Astrocyte (in vitro differentiated cells and primary cell): ENCODE measurements around the gene PRKCB. TPM values are rescaled to one million over a fixed set of nuclear protein-coding genes. Genes with fewer than 3 reads are reported as not detected.

ENCODE experiments used
- DNase-seq: peaks from one replicate; pipeline ENCODE4 v3.0.0-alpha.2; 2010; ENCODE audit warnings: low read depth
- FAIRE-seq: peaks from 2 replicates; lab custom pipeline; 2011; peaks lifted over from hg19 to GRCh38; lab: Jason Lieb, UNC
- H2AFZ ChIP-seq: 2 replicates; pipeline ENCODE4 v1.6.0; 2012; ENCODE audit warnings: low read depth, low read length, inconsistent platforms
- H3K27ac ChIP-seq: 2 replicates; pipeline ENCODE4 v1.5.1; 2011; ENCODE audit warnings: low read depth, low read length, inconsistent platforms
- H3K27me3 ChIP-seq: 2 replicates; pipeline ENCODE4 v1.6.0; 2011; ENCODE audit warnings: low read length, inconsistent platforms; ENCODE audit not compliant: insufficient read depth
- H3K36me3 ChIP-seq: 2 replicates; pipeline ENCODE4 v1.5.1; 2011; ENCODE audit warnings: low read length, inconsistent platforms; ENCODE audit not compliant: insufficient read depth
- H3K4me1 ChIP-seq: 2 replicates; pipeline ENCODE4 v1.5.1; 2011; ENCODE audit warnings: low read length, inconsistent platforms; ENCODE audit not compliant: insufficient read depth
- H3K4me2 ChIP-seq: 2 replicates; pipeline ENCODE4 v1.6.0; 2012; ENCODE audit warnings: low read length, inconsistent platforms
- H3K4me3 ChIP-seq: 2 replicates; pipeline ENCODE4 v1.5.1; 2011; ENCODE audit warnings: low read depth, mild to moderate bottlenecking, low read length, inconsistent platforms; ENCODE audit not compliant: insufficient read depth
- H3K79me2 ChIP-seq: 2 replicates; pipeline ENCODE4 v1.6.0; 2012; ENCODE audit warnings: mild to moderate bottlenecking, low read length, inconsistent platforms; ENCODE audit not compliant: insufficient read depth
- H3K9ac ChIP-seq: 2 replicates; pipeline ENCODE4 v1.6.0; 2012; ENCODE audit warnings: mild to moderate bottlenecking, low read length, inconsistent platforms
- H3K9me3 ChIP-seq: 2 replicates; pipeline ENCODE4 v1.5.1; 2012; ENCODE audit warnings: low read depth, mild to moderate bottlenecking, low read length, inconsistent platforms; ENCODE audit not compliant: insufficient read depth
- H4K20me1 ChIP-seq: 2 replicates; pipeline ENCODE4 v1.6.0; 2012; ENCODE audit warnings: low read length, inconsistent platforms; ENCODE audit not compliant: insufficient read depth
- H3K27ac Mint-ChIP-seq: one replicate; pipeline ENCODE4 v1.8.0; 2021; ENCODE audit warnings: mild to moderate bottlenecking, mixed read lengths; ENCODE audit not compliant: unreplicated experiment
- H3K27me3 Mint-ChIP-seq: one replicate; pipeline ENCODE4 v1.8.0; 2021; ENCODE audit warnings: low read depth, mixed read lengths; ENCODE audit not compliant: unreplicated experiment
- H3K36me3 Mint-ChIP-seq: one replicate; pipeline ENCODE4 v1.8.0; 2021; ENCODE audit warnings: low read depth, mixed read lengths; ENCODE audit not compliant: unreplicated experiment
- H3K4me1 Mint-ChIP-seq: one replicate; pipeline ENCODE4 v1.8.0; 2021; ENCODE audit warnings: low read depth, mixed read lengths; ENCODE audit not compliant: unreplicated experiment
- H3K4me3 Mint-ChIP-seq: one replicate; pipeline ENCODE4 v1.8.0; 2021; ENCODE audit warnings: mild to moderate bottlenecking, moderate library complexity, mixed read lengths; ENCODE audit not compliant: unreplicated experiment
- H3K9me3 Mint-ChIP-seq: one replicate; pipeline ENCODE4 v1.8.0; 2021; ENCODE audit warnings: mild to moderate bottlenecking, mixed read lengths; ENCODE audit not compliant: unreplicated experiment
- CTCF ChIP-seq: IDR thresholded peaks from 2 replicates; pipeline ENCODE4 v1.5.1; 2011; ENCODE audit warnings: low read depth, mild to moderate bottlenecking, inconsistent platforms, low read length, moderate library complexity; ENCODE audit not compliant: insufficient read depth
- EZH2 ChIP-seq: IDR thresholded peaks from 2 replicates; pipeline ENCODE4 v1.6.1; 2012; ENCODE audit warnings: mild to moderate bottlenecking, low read length, inconsistent platforms; ENCODE audit not compliant: insufficient read depth
- total RNA-seq: library from RNA; stranded (reverse); gene quantifications from 2 replicates; pipeline ENCODE4 v1.2.1, GENCODE V29; 2021

Gene PRKCB
- total RNA-seq, 1 donor from 2014 or later: 2.5 TPM

DNA sequence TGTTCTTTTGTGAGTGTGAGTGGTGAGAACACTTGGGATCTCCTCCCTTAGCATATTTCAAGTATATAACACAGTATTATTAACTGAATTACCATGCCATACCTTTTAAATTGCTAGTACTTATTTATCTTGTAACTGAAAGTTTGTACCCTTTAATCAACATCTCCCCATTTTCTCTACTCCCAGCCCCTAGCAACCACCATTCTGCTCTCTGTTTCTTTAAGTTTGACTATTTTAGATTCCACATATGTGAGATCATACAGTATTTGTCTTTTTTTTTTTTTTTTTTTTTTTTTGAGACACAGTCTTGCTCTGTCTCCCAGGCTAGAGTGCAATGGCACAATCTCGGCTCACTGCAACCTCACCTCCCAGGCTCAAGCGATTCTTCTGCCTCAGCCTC lies 302.8 kb downstream of the PRKCB start:
- no peak overlapping the region for H3K4me2 ChIP-seq
- Mint-ChIP-seq H3K27me3 (no peaks in the 10 kb centered on the region), H3K9me3 (peaks cover 4% of the 10 kb centered on the region), H3K4me1 (peaks cover 26% of the 10 kb centered on the region), H3K4me3 (no peak overlapping the region), H3K36me3 (no peaks in the 10 kb centered on the region), H3K27ac (peak overlapping the region; percentile 91)
- FAIRE-seq: no peak
- no peaks in the 10 kb centered on the region for H3K27me3 ChIP-seq
- H3K4me1 ChIP-seq: no peaks in the 10 kb centered on the region
- H3K36me3 ChIP-seq: no peaks in the 10 kb centered on the region
- no peak overlapping the region for H2AFZ ChIP-seq
- no peaks in the 10 kb centered on the region for H3K9me3 ChIP-seq
- no peaks in the 10 kb centered on the region for H3K79me2 ChIP-seq
- H3K4me3 ChIP-seq: no peak overlapping the region
- H3K27ac ChIP-seq: no peak overlapping the region
- no peak for TF ChIP-seq EZH2
- no peak overlapping the region for H3K9ac ChIP-seq
- H4K20me1 ChIP-seq: no peaks in the 10 kb centered on the region
- no peak for DNase-seq

DNA sequence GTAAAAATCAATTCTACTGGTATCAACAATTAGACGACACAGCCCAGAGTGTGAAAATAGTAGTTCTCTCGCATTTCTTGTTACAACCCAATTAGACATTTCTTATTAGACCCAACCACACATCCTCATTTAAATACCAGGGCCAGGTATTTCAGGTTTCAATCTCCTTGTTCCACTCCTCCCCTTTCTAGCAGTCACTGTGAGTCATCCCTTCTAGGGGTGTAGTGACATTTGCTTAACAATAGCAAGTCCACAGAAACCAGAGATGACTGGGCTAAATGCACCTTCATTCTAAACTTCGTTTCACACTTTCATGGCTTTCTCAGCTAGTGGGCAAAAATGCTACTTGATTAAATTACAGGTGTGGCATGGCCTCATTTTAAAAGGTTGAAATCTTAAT lies 303.5 kb downstream of the PRKCB start:
- Histone ChIP-seq H3K27ac (no peak overlapping the region), H3K79me2 (no peaks in the 10 kb centered on the region), H3K4me3 (no peak overlapping the region), H2AFZ (no peak overlapping the region), H3K4me1 (no peaks in the 10 kb centered on the region), H4K20me1 (no peaks in the 10 kb centered on the region), H3K36me3 (no peaks in the 10 kb centered on the region), H3K9ac (no peak overlapping the region), H3K4me2 (no peak overlapping the region), H3K27me3 (no peaks in the 10 kb centered on the region), H3K9me3 (no peaks in the 10 kb centered on the region)
- DNase-seq (no peak), FAIRE-seq (no peak)
- no peaks in the 10 kb centered on the region for H3K27me3 Mint-ChIP-seq
- TF ChIP-seq CTCF (no peak), EZH2 (no peak)
- H3K27ac Mint-ChIP-seq: peak overlapping the region; percentile 91
- no peaks in the 10 kb centered on the region for H3K36me3 Mint-ChIP-seq
- H3K4me1 Mint-ChIP-seq: peaks cover 26% of the 10 kb centered on the region
- no peak overlapping the region for H3K4me3 Mint-ChIP-seq
- H3K9me3 Mint-ChIP-seq: peaks cover 4% of the 10 kb centered on the region

GRCh38 chr16:24140730-24141129 lies 304.9 kb downstream of the PRKCB start:
- Histone ChIP-seq H3K4me3 (no peak overlapping the region), H3K79me2 (no peaks in the 10 kb centered on the region), H3K27me3 (no peaks in the 10 kb centered on the region), H4K20me1 (no peaks in the 10 kb centered on the region), H3K4me1 (no peaks in the 10 kb centered on the region), H3K27ac (no peak overlapping the region), H3K4me2 (no peak overlapping the region), H3K9me3 (no peaks in the 10 kb centered on the region), H3K36me3 (no peaks in the 10 kb centered on the region), H3K9ac (no peak overlapping the region), H2AFZ (no peak overlapping the region)
- H3K4me3 Mint-ChIP-seq: no peak overlapping the region
- no peaks in the 10 kb centered on the region for H3K27me3 Mint-ChIP-seq
- H3K36me3 Mint-ChIP-seq: no peaks in the 10 kb centered on the region
- H3K4me1 Mint-ChIP-seq: peaks cover 26% of the 10 kb centered on the region
- no peak for DNase-seq
- FAIRE-seq: no peak
- no peak overlapping the region for H3K27ac Mint-ChIP-seq
- peaks cover 7% of the 10 kb centered on the region for H3K9me3 Mint-ChIP-seq
- TF ChIP-seq CTCF (no peak), EZH2 (no peak)
